ENCODE data around the gene EPHA1. TPM values are rescaled to one million over a fixed set of nuclear protein-coding genes. Genes with fewer than 3 reads are reported as not detected.

EPHA1 gene
- polyA plus RNA-seq, 1 of the 3 experiments (the other 2 are of a cell fraction), result 0.49 TPM

GRCh38 chr7:143406002-143406357 is 2.7 kb downstream of the EPHA1 start:
- CTCF ChIA-PET, result interaction anchor here (1.2 to 8.8 kb wide), 5 partner anchors 10 to 191 kb away, joined by 4 to 68 read pairs (median 9); partner anchors contain the start of gene ZYX
- Histone ChIP-seq H3F3A (replicated peaks; ENCODE audit: insufficient read depth) (no peaks in the 10 kb centered on the region), H3K9ac (no peak overlapping the region), H3K4me1 (ENCODE audit: control insufficient read depth in 1 of 2, insufficient read depth in 2 of 2, low read depth in 1 of 2, low read length in 1 of 2) (peaks cover 4 to 23% of the 10 kb centered on the region in 2 experiments; a peak in 3 of 4 replicates), H3K27me3 (ENCODE audit: insufficient read depth) (no peaks in the 10 kb centered on the region), H2AFZ (ENCODE audit: low read depth) (no peak overlapping the region), H4K20me1 (ENCODE audit: insufficient read depth) (no peaks in the 10 kb centered on the region), H3K9me2 (no peaks in the 10 kb centered on the region), H3K79me2 (ENCODE audit: insufficient read depth) (no peaks in the 10 kb centered on the region), H3K9me3 (no peaks in the 10 kb centered on the region), H3K4me3 (ENCODE audit: low read depth in 2 of 2, low read length in 1 of 2) (no peak overlapping the region), H3K36me3 (replicated peaks in 1 of 2; ENCODE audit: control insufficient read depth in 1 of 2, insufficient read depth in 2 of 2, low read length in 1 of 2) (no peaks in the 10 kb centered on the region), H3K27ac (ENCODE audit: low read depth in 2 of 2, low read length in 1 of 2) (no peak overlapping the region), H3K4me2 (no peak overlapping the region)
- DNase-seq, result no peak
- WGBS (ENCODE audit: low lambda C conversion rate), result 85% methylated on average over 3 of the region's 3 CpGs
- POLR2A ChIA-PET, result no interaction called here
- TF ChIP-seq RCOR1 (IDR thresholded peaks at IDR 0.05; ENCODE audit: low read length) (no peak), USF1 (IDR thresholded peaks at IDR 0.05; ENCODE audit: borderline replicate concordance, low read depth) (no peak), EP300 (IDR thresholded peaks at IDR 0.05; ENCODE audit: borderline replicate concordance in 1 of 2, low read depth in 1 of 2, low read length in 1 of 2) (no peak), EZH2phosphoT487 (IDR thresholded peaks at IDR 0.05; ENCODE audit: borderline replicate concordance, low read depth) (no peak), REST (IDR thresholded peaks at IDR 0.05; ENCODE audit: low read depth, low read length) (no peak), ZBTB33 (IDR thresholded peaks at IDR 0.05; ENCODE audit: borderline replicate concordance, low read depth) (no peak), SIN3A (IDR thresholded peaks at IDR 0.05; ENCODE audit: borderline replicate concordance, low read depth, low read length) (no peak), MEF2A (IDR thresholded peaks at IDR 0.05; ENCODE audit: borderline replicate concordance, low read depth) (no peak), NRF1 (IDR thresholded peaks at IDR 0.05; ENCODE audit: low read depth, low read length) (no peak), POLR2AphosphoS5 (IDR thresholded peaks at IDR 0.05; ENCODE audit: low read depth, low read length) (no peak), FOXM1 (IDR thresholded peaks at IDR 0.05; ENCODE audit: low read depth) (no peak)
